HCT116 (cell line): Measurements from ENCODE around the gene CRISP3. TPM values are rescaled to one million over a fixed set of nuclear protein-coding genes. Genes with fewer than 3 reads are reported as not detected.

ENCODE experiments used
- ATAC-seq: fragments of 200-7000 bp; cut with Tn5 transposase; 2 replicates; pipeline ENCODE4 v1.9.1; 2020; ENCODE audit warnings: mild to moderate bottlenecking, moderate library complexity
- BruUV-seq: library from RNA; stranded (reverse); fragments of 400-500 nt; replicated peaks from 2 replicates; lab custom pipeline; 2021; lab: Mats Ljungman, UMichigan
- CTCF ChIA-PET: fragments of 300-600 bp; sonication (Branson Sonifier 250); formaldehyde crosslinking; loops from one replicate; lab custom pipeline; 2021; ENCODE audit warnings: antibody characterized with exemption; lab: Charles Lee
- POLR2A ChIA-PET: fragments of 300-600, 350-600 bp; sonication (Branson Sonifier 250); formaldehyde crosslinking; loops from one replicate; lab custom pipeline; 2021; ENCODE audit warnings: antibody characterized with exemption; lab: Charles Lee
- RAD21 ChIA-PET, 2 experiments: fragments of 300-600 bp; sonication (Branson Sonifier 250); formaldehyde crosslinking; loops; one replicate each; lab custom pipeline; 2023; ENCODE audit warnings: low total read pairs in 2 of 2; ENCODE audit not compliant: uncharacterized antibody in 2 of 2, unreplicated experiment in 2 of 2, low non-redundant PET in 1 of 2; lab: Charles Lee
- DNase-seq: peaks from one replicate; pipeline ENCODE4 v3.0.0-alpha.2; 2010; ENCODE audit warnings: low read depth, low spot score
- H2AFZ ChIP-seq: fragments of 200-600 bp; shearing (Covaris generic), sonication (generic); 2 replicates; pipeline ENCODE4 v1.6.1; 2017; ENCODE audit warnings: low read depth, mixed run types, mixed read lengths, antibody characterized with exemption, low read length; ENCODE audit not compliant: poor library complexity, severe bottlenecking
- H3K27ac ChIP-seq: 2 replicates; pipeline ENCODE4 v1.5.1; 2012; ENCODE audit warnings: low read depth, low read length
- H3K27me3 ChIP-seq: fragments of 200-600 bp; sonication (generic); 2 replicates; pipeline ENCODE4 v1.6.1; 2016; ENCODE audit warnings: mixed run types, low read length, mixed read lengths; ENCODE audit not compliant: insufficient read depth
- H3K36me3 ChIP-seq, 2 experiments: fragments of 200-500 bp in 1 of 2; fragments of 200-600 bp in 1 of 2; sonication (Bioruptor generic) in 1 of 2; sonication (generic) in 1 of 2; 2 replicates each; pipeline versions ENCODE4 v1.5.1 to v1.6.1; 2014 to 2016; ENCODE audit warnings: low read length in 2 of 2, inconsistent platforms in 1 of 2, mixed read lengths in 1 of 2, mixed run types in 1 of 2; ENCODE audit not compliant: insufficient read depth in 2 of 2, control insufficient read depth in 1 of 2
- H3K4me1 ChIP-seq, 2 experiments: fragments of 200-600 bp in 1 of 2; sonication (generic) in 1 of 2; 2 replicates each; pipeline versions ENCODE4 v1.5.1 to v1.6.1; 2012 to 2017; ENCODE audit warnings: low read length in 2 of 2, inconsistent platforms in 1 of 2, mild to moderate bottlenecking in 1 of 2, mixed read lengths in 1 of 2, mixed run types in 1 of 2, moderate library complexity in 1 of 2; ENCODE audit not compliant: insufficient read depth in 2 of 2, control insufficient read depth in 1 of 2
- H3K4me2 ChIP-seq: fragments of 200-600 bp; sonication (generic); 2 replicates; pipeline ENCODE4 v1.6.1; 2017; ENCODE audit warnings: mixed run types, low read length, mixed read lengths
- H3K4me3 ChIP-seq, 2 experiments: fragments of 200-600 bp in 1 of 2; sonication (generic) in 1 of 2; replicated peaks in 1 of 2; 2 replicates each; pipeline ENCODE4 v1.5.1; 2011 to 2016; ENCODE audit warnings: low read length in 2 of 2, control low read depth in 1 of 2, low read depth in 1 of 2, mild to moderate bottlenecking in 1 of 2, mixed read lengths in 1 of 2, mixed run types in 1 of 2
- H3K79me2 ChIP-seq: fragments of 200-600 bp; sonication (generic); 2 replicates; pipeline ENCODE4 v1.6.1; 2017; ENCODE audit warnings: mild to moderate bottlenecking, mixed run types, low read length, moderate library complexity, mixed read lengths; ENCODE audit not compliant: insufficient read depth
- H3K9ac ChIP-seq: fragments of 200-600 bp; sonication (generic); 2 replicates; pipeline ENCODE4 v1.6.1; 2016; ENCODE audit warnings: low read length, mixed read lengths
- H3K9me2 ChIP-seq: fragments of 200-600 bp; sonication (generic), shearing (Covaris generic); 2 replicates; pipeline ENCODE4 v1.6.1; 2017; ENCODE audit warnings: mixed run types, mild to moderate bottlenecking, moderate library complexity; ENCODE audit not compliant: insufficient read depth
- H3K9me3 ChIP-seq, 2 experiments: fragments of 200-500 bp in 1 of 2; fragments of 200-600 bp in 1 of 2; sonication (Bioruptor generic) in 1 of 2; sonication (generic) in 1 of 2; 2 replicates each; pipeline ENCODE4 v1.6.1; 2014 to 2017; ENCODE audit warnings: low read length in 2 of 2, mixed read lengths in 2 of 2, inconsistent platforms in 1 of 2, low read depth in 1 of 2, mild to moderate bottlenecking in 1 of 2, mixed run types in 1 of 2, moderate library complexity in 1 of 2; ENCODE audit not compliant: control insufficient read depth in 1 of 2, insufficient read depth in 1 of 2
- H4K20me1 ChIP-seq: fragments of 200-600 bp; sonication (generic), shearing (Covaris generic); 2 replicates; pipeline ENCODE4 v1.6.1; 2017; ENCODE audit warnings: mixed run types, mild to moderate bottlenecking, moderate library complexity; ENCODE audit not compliant: insufficient read depth
- CEBPB ChIP-seq: IDR thresholded peaks from 2 replicates; pipeline ENCODE4 v1.6.1; 2012; ENCODE audit warnings: low read depth
- EGR1 ChIP-seq: IDR thresholded peaks from 2 replicates; pipeline ENCODE4 v1.6.1; 2012; ENCODE audit warnings: low read depth
- EZH2 ChIP-seq: fragments of 200-600 bp; sonication (generic); IDR thresholded peaks from 2 replicates; pipeline ENCODE4 v1.6.1; 2017; ENCODE audit warnings: antibody characterized with exemption, mixed run types
- FOSL1 ChIP-seq: IDR thresholded peaks from 2 replicates; pipeline ENCODE4 v1.6.1; 2012; ENCODE audit warnings: low read depth
- POLR2A ChIP-seq: IDR thresholded peaks from 2 replicates; pipeline ENCODE4 v1.7.0; 2011; ENCODE audit warnings: borderline replicate concordance; ENCODE audit not compliant: insufficient read depth, insufficient read length; ENCODE audit errors: extremely low read depth
- POLR2AphosphoS5 ChIP-seq: IDR thresholded peaks from 2 replicates; pipeline ENCODE4 v1.6.1; 2011; ENCODE audit warnings: mild to moderate bottlenecking, low read depth, low read length, moderate library complexity
- SP1 ChIP-seq: IDR thresholded peaks from 2 replicates; pipeline ENCODE4 v1.6.1; 2012; ENCODE audit warnings: low read depth
- SRF ChIP-seq: IDR thresholded peaks from 2 replicates; pipeline ENCODE4 v1.6.1; 2012; ENCODE audit warnings: low read depth
- YY1 ChIP-seq: IDR thresholded peaks from 2 replicates; pipeline ENCODE4 v1.6.1; 2011; ENCODE audit warnings: low read length, low read depth, moderate library complexity, mild to moderate bottlenecking; ENCODE audit not compliant: insufficient replicate concordance; ENCODE audit errors: extremely low read depth
- ZBTB33 ChIP-seq: IDR thresholded peaks from 2 replicates; pipeline ENCODE4 v1.6.1; 2011; ENCODE audit warnings: mild to moderate bottlenecking, low read length, moderate library complexity; ENCODE audit not compliant: insufficient replicate concordance; ENCODE audit errors: extremely low read depth
- ZFX ChIP-seq: fragments of 450-650 bp; IDR thresholded peaks from 2 replicates; pipeline ENCODE4 v1.6.1; 2017
- ZNF274 ChIP-seq: fragments of 200-500 bp; sonication (Bioruptor generic); IDR thresholded peaks from 2 replicates; pipeline ENCODE4 v1.6.1; 2014; ENCODE audit warnings: mild to moderate bottlenecking, low read depth, low read length, inconsistent platforms
- intact Hi-C: fragments of 100-400 bp; cut with micrococcal nuclease; formaldehyde crosslinking; loops from 2 replicates; pipeline ENCODE4 v1.10.0; 2022
- total RNA-seq: library from RNA; stranded (reverse); gene quantifications from one replicate; pipeline ENCODE4 v1.2.1, GENCODE V29; 2021; ENCODE audit not compliant: unreplicated experiment

The CRISP3 gene
- total RNA-seq, 1 experiment from 2014 or later = not detected

- H4K20me1 ChIP-seq = no peaks in the 10 kb centered on the region
- CTCF ChIA-PET = no interaction called here
- H3K9me3 ChIP-seq = no peaks in the 10 kb centered on the region
- no peaks in the 10 kb centered on the region for H3K79me2 ChIP-seq
- no peak overlapping the region for H3K4me3 ChIP-seq
- no peaks in the 10 kb centered on the region for H3K4me1 ChIP-seq
- H3K27me3 ChIP-seq = no peaks in the 10 kb centered on the region
- no peak overlapping the region for H3K9ac ChIP-seq
- ATAC-seq (no peak), DNase-seq (no peak)
- intact Hi-C loops = no loop called here
- no peaks in the 10 kb centered on the region for H3K36me3 ChIP-seq
- no peaks in the 10 kb centered on the region for H3K9me2 ChIP-seq
- TF ChIP-seq ZFX (no peak), EZH2 (no peak), EGR1 (no peak), SP1 (no peak), FOSL1 (no peak), ZBTB33 (no peak), POLR2A (no peak), SRF (no peak), POLR2AphosphoS5 (no peak), ZNF274 (no peak), YY1 (no peak), CEBPB (no peak)
- TF ChIP-seq, all 23 proteins: peak for 0
- H2AFZ ChIP-seq = no peak overlapping the region
- POLR2A ChIA-PET = no interaction called here
- no peak overlapping the region for H3K27ac ChIP-seq
- RAD21 ChIA-PET = no interaction called here
- H3K4me2 ChIP-seq = no peak overlapping the region
- no TSS peak for BruUV-seq
Measured at GRCh38 chr6:49733680-49734079, 10.5 kb downstream of the CRISP3 start.
